HepG2 (cell line): ENCODE results near the gene MYL6B. TPM values are rescaled to one million over a fixed set of nuclear protein-coding genes. Genes with fewer than 3 reads are reported as not detected.

Experiments used
- CREBL2 ChIP-seq: sonication (generic); formaldehyde crosslinking; IDR thresholded peaks from 2 replicates; pipeline ENCODE4 v1.8.1; 2023; ENCODE audit warnings: missing genetic modification reagents, mild to moderate bottlenecking, borderline replicate concordance
- GATAD2A ChIP-seq: IDR thresholded peaks from 2 replicates; pipeline ENCODE4 v1.6.1; 2016
- HDAC6 ChIP-seq: fragments of 200-600 bp; sonication (generic); IDR thresholded peaks from 2 replicates; pipeline ENCODE4 v1.7.0; 2017; ENCODE audit warnings: mild to moderate bottlenecking, antibody characterized with exemption, low read length, low read depth
- IRX3 ChIP-seq: sonication (generic); formaldehyde crosslinking; IDR thresholded peaks from 2 replicates; pipeline ENCODE4 v1.8.1; 2023; ENCODE audit warnings: mild to moderate bottlenecking, low read depth, missing genetic modification reagents, borderline replicate concordance
- KMT2A ChIP-seq: sonication (generic); formaldehyde crosslinking; IDR thresholded peaks from 2 replicates; pipeline ENCODE4 v1.4.0; 2020; ENCODE audit warnings: missing genetic modification reagents
- MYPOP ChIP-seq: sonication (generic); formaldehyde crosslinking; IDR thresholded peaks from 2 replicates; pipeline ENCODE4 v1.8.1; 2023; ENCODE audit warnings: mild to moderate bottlenecking, moderate library complexity, missing genetic modification reagents
- POLR2AphosphoS5 ChIP-seq: IDR thresholded peaks from 2 replicates; pipeline ENCODE4 v1.6.1; 2012; ENCODE audit warnings: low read depth, low read length
- PRMT3 ChIP-seq: sonication (generic); formaldehyde crosslinking; IDR thresholded peaks from 2 replicates; pipeline ENCODE4 v1.8.1; 2022; ENCODE audit warnings: low read depth, mild to moderate bottlenecking, moderate library complexity, missing genetic modification reagents, borderline replicate concordance
- RORA ChIP-seq: sonication (generic); formaldehyde crosslinking; IDR thresholded peaks from 2 replicates; pipeline ENCODE4 v1.5.0; 2020; ENCODE audit warnings: mild to moderate bottlenecking, missing genetic modification reagents, moderate library complexity
- TARDBP ChIP-seq: sonication (generic); formaldehyde crosslinking; IDR thresholded peaks from 2 replicates; pipeline ENCODE4 v1.8.0; 2022; ENCODE audit warnings: mild to moderate bottlenecking, missing genetic modification reagents
- ZBTB7A ChIP-seq: sonication (generic); formaldehyde crosslinking; IDR thresholded peaks from 2 replicates; pipeline ENCODE4 v1.8.0; 2022; ENCODE audit warnings: mild to moderate bottlenecking, missing genetic modification reagents
- ZNF547 ChIP-seq: sonication (generic); formaldehyde crosslinking; IDR thresholded peaks from 2 replicates; pipeline ENCODE4 v1.5.1; 2020; ENCODE audit warnings: mild to moderate bottlenecking, missing genetic modification reagents
- ZNF550 ChIP-seq: sonication (generic); formaldehyde crosslinking; IDR thresholded peaks from 2 replicates; pipeline ENCODE4 v1.4.0; 2020; ENCODE audit warnings: mild to moderate bottlenecking, missing genetic modification reagents, borderline replicate concordance
- ZNF557 ChIP-seq: sonication (generic); formaldehyde crosslinking; IDR thresholded peaks from 2 replicates; pipeline ENCODE4 v1.4.0; 2020; ENCODE audit warnings: missing genetic modification reagents
- ZNF619 ChIP-seq: sonication (generic); formaldehyde crosslinking; IDR thresholded peaks from 2 replicates; pipeline ENCODE4 v1.4.0; 2020; ENCODE audit warnings: mild to moderate bottlenecking, missing genetic modification reagents
- polyA plus RNA-seq, 8 experiments: library from polyadenylated mRNA; depleted of rRNA in 3 of 8; stranded (reverse) in 7 of 8; unstranded in 1 of 8; fragments of >200 nt; fragmentation: Illumina TruSeq in 4 of 8; extraction: Trizol in 4 of 8; gene quantifications; 2 replicates each; pipeline versions ENCODE4 v1.2.1 to v1.2.3, GENCODE V29; 2011 to 2016; ENCODE audit warnings: low read depth in 4 of 8, missing spikeins in 1 of 8, mixed read lengths in 1 of 8; ENCODE audit not compliant: insufficient read depth in 1 of 8
- total RNA-seq, 5 experiments: library from RNA; depleted of rRNA; stranded (reverse); fragments of >200 nt; fragmentation: Illumina TruSeq; extraction: Trizol; gene quantifications; 2 replicates each; pipeline ENCODE4 v1.2.3, GENCODE V29; 2016; ENCODE audit warnings: low read depth in 1 of 5
- TF ChIP-seq, protein P1 (sequence below): IDR thresholded peaks from 2 replicates; pipeline ENCODE4 v1.6.1; 2016; ENCODE audit warnings: low read depth, missing genetic modification reagents, missing compliant biosample characterization
- TF ChIP-seq, protein P2 (sequence below): sonication (generic); formaldehyde crosslinking; IDR thresholded peaks from 2 replicates; pipeline ENCODE4 v1.4.0; 2020; ENCODE audit warnings: missing genetic modification reagents

Gene MYL6B
- total and polyA plus RNA-seq, 2 of the 13 experiments (the other 11 are each of a cell fraction or from before 2014, with no cell fraction given) = 75.7 to 88.7 TPM

DNA sequence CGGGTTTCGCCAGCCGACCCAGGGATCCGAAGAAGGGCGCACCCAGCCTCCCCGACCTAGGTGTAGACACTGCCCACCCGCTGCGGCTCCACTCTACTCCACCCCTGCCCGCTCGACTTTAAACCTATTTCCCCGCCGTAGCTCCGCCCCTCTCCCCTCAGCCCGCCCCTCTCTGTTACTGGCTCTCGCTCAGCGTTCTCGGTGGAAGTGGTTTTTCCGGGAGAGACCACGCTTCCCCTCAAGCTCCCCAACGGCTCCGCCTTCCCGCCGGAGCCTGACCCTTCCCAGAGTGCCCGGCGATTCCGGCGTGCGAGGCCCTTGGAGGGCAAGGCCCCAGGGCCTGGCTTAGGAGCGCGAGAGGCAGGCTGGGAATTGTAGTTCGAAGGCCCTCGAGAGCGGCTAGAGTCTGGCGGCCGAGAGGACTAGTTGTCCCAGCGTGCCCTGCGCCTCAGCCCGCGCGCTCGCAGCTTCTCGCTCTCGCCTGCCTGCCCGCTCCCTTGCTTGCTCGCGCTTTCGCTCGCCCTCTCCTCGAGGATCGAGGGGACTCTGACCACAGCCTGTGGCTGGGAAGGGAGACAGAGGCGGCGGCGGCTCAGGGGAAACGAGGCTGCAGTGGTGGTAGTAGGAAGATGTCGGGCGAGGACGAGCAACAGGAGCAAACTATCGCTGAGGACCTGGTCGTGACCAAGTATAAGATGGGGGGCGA, 48.1 kb upstream of the MYL6B start, which contains the start of gene PA2G4 (continued):
- TF ChIP-seq, protein P1, sequence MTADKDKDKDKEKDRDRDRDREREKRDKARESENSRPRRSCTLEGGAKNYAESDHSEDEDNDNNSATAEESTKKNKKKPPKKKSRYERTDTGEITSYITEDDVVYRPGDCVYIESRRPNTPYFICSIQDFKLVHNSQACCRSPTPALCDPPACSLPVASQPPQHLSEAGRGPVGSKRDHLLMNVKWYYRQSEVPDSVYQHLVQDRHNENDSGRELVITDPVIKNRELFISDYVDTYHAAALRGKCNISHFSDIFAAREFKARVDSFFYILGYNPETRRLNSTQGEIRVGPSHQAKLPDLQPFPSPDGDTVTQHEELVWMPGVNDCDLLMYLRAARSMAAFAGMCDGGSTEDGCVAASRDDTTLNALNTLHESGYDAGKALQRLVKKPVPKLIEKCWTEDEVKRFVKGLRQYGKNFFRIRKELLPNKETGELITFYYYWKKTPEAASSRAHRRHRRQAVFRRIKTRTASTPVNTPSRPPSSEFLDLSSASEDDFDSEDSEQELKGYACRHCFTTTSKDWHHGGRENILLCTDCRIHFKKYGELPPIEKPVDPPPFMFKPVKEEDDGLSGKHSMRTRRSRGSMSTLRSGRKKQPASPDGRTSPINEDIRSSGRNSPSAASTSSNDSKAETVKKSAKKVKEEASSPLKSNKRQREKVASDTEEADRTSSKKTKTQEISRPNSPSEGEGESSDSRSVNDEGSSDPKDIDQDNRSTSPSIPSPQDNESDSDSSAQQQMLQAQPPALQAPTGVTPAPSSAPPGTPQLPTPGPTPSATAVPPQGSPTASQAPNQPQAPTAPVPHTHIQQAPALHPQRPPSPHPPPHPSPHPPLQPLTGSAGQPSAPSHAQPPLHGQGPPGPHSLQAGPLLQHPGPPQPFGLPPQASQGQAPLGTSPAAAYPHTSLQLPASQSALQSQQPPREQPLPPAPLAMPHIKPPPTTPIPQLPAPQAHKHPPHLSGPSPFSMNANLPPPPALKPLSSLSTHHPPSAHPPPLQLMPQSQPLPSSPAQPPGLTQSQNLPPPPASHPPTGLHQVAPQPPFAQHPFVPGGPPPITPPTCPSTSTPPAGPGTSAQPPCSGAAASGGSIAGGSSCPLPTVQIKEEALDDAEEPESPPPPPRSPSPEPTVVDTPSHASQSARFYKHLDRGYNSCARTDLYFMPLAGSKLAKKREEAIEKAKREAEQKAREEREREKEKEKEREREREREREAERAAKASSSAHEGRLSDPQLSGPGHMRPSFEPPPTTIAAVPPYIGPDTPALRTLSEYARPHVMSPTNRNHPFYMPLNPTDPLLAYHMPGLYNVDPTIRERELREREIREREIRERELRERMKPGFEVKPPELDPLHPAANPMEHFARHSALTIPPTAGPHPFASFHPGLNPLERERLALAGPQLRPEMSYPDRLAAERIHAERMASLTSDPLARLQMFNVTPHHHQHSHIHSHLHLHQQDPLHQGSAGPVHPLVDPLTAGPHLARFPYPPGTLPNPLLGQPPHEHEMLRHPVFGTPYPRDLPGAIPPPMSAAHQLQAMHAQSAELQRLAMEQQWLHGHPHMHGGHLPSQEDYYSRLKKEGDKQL (CRISPR knock-in tag) = peak; percentile 64; the same call in 1 of the 2 replicates
- peak; percentile 42; the same call in 1 of the 2 replicates for TF ChIP-seq ZNF619 (CRISPR knock-in tag)
- 0 out of 2 replicates have a peak, but pooled peaks have one; percentile 25 for TF ChIP-seq IRX3
- peak; percentile 90; the same call in 1 of the 2 replicates for TF ChIP-seq MYPOP (CRISPR knock-in tag)
- TF ChIP-seq CREBL2 = 0 out of 2 replicates have a peak, but pooled peaks have one; percentile 67
- TF ChIP-seq PRMT3 (CRISPR knock-in tag) = peak; percentile 93; the same call in 1 of the 2 replicates
- TF ChIP-seq, protein P2, sequence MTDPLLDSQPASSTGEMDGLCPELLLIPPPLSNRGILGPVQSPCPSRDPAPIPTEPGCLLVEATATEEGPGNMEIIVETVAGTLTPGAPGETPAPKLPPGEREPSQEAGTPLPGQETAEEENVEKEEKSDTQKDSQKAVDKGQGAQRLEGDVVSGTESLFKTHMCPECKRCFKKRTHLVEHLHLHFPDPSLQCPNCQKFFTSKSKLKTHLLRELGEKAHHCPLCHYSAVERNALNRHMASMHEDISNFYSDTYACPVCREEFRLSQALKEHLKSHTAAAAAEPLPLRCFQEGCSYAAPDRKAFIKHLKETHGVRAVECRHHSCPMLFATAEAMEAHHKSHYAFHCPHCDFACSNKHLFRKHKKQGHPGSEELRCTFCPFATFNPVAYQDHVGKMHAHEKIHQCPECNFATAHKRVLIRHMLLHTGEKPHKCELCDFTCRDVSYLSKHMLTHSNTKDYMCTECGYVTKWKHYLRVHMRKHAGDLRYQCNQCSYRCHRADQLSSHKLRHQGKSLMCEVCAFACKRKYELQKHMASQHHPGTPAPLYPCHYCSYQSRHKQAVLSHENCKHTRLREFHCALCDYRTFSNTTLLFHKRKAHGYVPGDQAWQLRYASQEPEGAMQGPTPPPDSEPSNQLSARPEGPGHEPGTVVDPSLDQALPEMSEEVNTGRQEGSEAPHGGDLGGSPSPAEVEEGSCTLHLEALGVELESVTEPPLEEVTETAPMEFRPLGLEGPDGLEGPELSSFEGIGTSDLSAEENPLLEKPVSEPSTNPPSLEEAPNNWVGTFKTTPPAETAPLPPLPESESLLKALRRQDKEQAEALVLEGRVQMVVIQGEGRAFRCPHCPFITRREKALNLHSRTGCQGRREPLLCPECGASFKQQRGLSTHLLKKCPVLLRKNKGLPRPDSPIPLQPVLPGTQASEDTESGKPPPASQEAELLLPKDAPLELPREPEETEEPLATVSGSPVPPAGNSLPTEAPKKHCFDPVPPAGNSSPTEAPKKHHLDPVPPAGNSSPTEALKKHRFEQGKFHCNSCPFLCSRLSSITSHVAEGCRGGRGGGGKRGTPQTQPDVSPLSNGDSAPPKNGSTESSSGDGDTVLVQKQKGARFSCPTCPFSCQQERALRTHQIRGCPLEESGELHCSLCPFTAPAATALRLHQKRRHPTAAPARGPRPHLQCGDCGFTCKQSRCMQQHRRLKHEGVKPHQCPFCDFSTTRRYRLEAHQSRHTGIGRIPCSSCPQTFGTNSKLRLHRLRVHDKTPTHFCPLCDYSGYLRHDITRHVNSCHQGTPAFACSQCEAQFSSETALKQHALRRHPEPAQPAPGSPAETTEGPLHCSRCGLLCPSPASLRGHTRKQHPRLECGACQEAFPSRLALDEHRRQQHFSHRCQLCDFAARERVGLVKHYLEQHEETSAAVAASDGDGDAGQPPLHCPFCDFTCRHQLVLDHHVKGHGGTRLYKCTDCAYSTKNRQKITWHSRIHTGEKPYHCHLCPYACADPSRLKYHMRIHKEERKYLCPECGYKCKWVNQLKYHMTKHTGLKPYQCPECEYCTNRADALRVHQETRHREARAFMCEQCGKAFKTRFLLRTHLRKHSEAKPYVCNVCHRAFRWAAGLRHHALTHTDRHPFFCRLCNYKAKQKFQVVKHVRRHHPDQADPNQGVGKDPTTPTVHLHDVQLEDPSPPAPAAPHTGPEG (CRISPR knock-in tag) = peak; percentile 60
- peak; percentile 79 for TF ChIP-seq KMT2A (CRISPR knock-in tag)
- TF ChIP-seq GATAD2A (CRISPR knock-in tag) = peak; percentile 48
- no peak for TF ChIP-seq RORA (CRISPR knock-in tag)
- peak; percentile 97 for TF ChIP-seq TARDBP
- TF ChIP-seq HDAC6 = no peak
- no peak; the same call in 1 of the 2 replicates for TF ChIP-seq ZBTB7A (CRISPR knock-in tag)
- TF ChIP-seq ZNF557 = 0 out of 2 replicates have a peak, but pooled peaks have one; percentile 53
- TF ChIP-seq ZNF550 = no peak
- peak; percentile 97 for TF ChIP-seq ZNF547
- no peak; the same call in 1 of the 2 replicates for TF ChIP-seq POLR2AphosphoS5
